Lower lobe of right lung (tissue), 2 donors: ENCODE data around the gene EGFL8. TPM values are rescaled to one million over a fixed set of nuclear protein-coding genes. Genes with fewer than 3 reads are reported as not detected.

Source experiments
- ATAC-seq, 2 donors: fragments of 200-7000 bp; cut with Tn5 transposase; one replicate each; pipeline ENCODE4 v1.9.1; 2020 to 2022; ENCODE audit warnings: mild to moderate bottlenecking in 2 of 2, moderate library complexity in 2 of 2
- DNase-seq: peaks from one replicate; pipeline ENCODE4 v3.0.0-alpha.2; 2020
- H3K27ac ChIP-seq: fragments of 200-600 bp; one replicate; pipeline ENCODE4 v1.8.0; 2022
- H3K27me3 ChIP-seq: fragments of 200-600 bp; one replicate; pipeline ENCODE4 v1.8.0; 2022; ENCODE audit warnings: low read depth
- H3K36me3 ChIP-seq: fragments of 200-600 bp; one replicate; pipeline ENCODE4 v1.8.0; 2022; ENCODE audit warnings: mild to moderate bottlenecking
- H3K4me1 ChIP-seq: fragments of 200-600 bp; one replicate; pipeline ENCODE4 v1.8.0; 2022
- H3K4me3 ChIP-seq: fragments of 200-600 bp; one replicate; pipeline ENCODE4 v1.8.0; 2022; ENCODE audit warnings: mild to moderate bottlenecking
- H3K9me3 ChIP-seq: fragments of 200-600 bp; one replicate; pipeline ENCODE4 v1.8.0; 2022
- intact Hi-C: fragments of 100-400 bp; cut with DNase I; formaldehyde crosslinking; loops from one replicate; pipeline ENCODE4 v1.11.0; 2022
- total RNA-seq: library from RNA; stranded (reverse); fragmentation: NEBNext Ultra II Directional; extraction: Animal tissue kit (Norgen Biotek cat#: 25700); gene quantifications from one replicate; pipeline ENCODE4 v1.2.1, GENCODE V29; 2021
- TF ChIP-seq, protein P1 (sequence below): fragments of 200-600 bp; IDR thresholded peaks from one replicate; pipeline ENCODE4 v1.8.0; 2022; ENCODE audit warnings: antibody characterized with exemption, mild to moderate bottlenecking
- donor health status: DM: no; HTN: yes; CAD: no; lungs with severe emphysema.

The EGFL8 gene
- total RNA-seq, 1 donor from 2014 or later = 13.4 TPM

DNA sequence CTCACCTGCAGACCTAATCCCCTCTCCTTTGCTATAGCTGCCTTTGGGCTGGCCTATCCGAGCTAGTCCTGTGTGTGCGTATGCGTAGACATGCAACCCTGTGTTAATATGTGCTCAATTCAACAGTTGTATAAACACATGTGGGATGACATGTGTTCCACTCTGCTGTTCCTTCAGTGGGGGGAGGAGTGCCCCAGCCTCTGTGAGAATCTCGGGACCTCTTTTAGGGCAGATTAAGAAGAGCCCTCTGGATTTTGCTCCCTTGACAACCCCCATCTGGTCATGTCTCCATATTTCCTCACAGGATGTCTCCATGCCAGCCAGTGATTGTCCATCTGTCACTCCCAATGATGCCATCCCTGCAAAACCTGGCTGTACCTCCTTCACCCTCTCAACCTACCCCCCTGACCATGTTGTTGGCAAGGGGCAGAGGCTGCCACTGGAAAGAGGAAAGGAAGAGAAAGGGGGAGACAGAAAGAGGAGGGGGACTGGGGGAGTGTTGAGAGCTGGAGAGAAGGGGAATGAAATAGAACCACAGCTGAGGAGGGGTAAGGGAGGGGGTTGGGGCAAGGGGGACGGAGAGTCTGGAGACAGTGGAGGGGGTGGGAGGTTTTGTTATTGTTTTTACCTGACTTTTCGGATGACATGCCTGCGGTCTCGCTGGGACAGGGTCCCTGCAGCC is 13.1 kb upstream of the EGFL8 start:
- intact Hi-C loops = no loop called here
- Histone ChIP-seq H3K36me3 (peaks cover 3% of the 10 kb centered on the region), H3K4me1 (peaks cover 27% of the 10 kb centered on the region), H3K9me3 (no peaks in the 10 kb centered on the region), H3K27ac (no peak overlapping the region), H3K4me3 (peak overlapping the region; percentile 77), H3K27me3 (peaks cover 46% of the 10 kb centered on the region)
- DNase-seq (no peak), ATAC-seq (no peak)
- TF ChIP-seq, protein P1, sequence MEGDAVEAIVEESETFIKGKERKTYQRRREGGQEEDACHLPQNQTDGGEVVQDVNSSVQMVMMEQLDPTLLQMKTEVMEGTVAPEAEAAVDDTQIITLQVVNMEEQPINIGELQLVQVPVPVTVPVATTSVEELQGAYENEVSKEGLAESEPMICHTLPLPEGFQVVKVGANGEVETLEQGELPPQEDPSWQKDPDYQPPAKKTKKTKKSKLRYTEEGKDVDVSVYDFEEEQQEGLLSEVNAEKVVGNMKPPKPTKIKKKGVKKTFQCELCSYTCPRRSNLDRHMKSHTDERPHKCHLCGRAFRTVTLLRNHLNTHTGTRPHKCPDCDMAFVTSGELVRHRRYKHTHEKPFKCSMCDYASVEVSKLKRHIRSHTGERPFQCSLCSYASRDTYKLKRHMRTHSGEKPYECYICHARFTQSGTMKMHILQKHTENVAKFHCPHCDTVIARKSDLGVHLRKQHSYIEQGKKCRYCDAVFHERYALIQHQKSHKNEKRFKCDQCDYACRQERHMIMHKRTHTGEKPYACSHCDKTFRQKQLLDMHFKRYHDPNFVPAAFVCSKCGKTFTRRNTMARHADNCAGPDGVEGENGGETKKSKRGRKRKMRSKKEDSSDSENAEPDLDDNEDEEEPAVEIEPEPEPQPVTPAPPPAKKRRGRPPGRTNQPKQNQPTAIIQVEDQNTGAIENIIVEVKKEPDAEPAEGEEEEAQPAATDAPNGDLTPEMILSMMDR = no peak

DNA sequence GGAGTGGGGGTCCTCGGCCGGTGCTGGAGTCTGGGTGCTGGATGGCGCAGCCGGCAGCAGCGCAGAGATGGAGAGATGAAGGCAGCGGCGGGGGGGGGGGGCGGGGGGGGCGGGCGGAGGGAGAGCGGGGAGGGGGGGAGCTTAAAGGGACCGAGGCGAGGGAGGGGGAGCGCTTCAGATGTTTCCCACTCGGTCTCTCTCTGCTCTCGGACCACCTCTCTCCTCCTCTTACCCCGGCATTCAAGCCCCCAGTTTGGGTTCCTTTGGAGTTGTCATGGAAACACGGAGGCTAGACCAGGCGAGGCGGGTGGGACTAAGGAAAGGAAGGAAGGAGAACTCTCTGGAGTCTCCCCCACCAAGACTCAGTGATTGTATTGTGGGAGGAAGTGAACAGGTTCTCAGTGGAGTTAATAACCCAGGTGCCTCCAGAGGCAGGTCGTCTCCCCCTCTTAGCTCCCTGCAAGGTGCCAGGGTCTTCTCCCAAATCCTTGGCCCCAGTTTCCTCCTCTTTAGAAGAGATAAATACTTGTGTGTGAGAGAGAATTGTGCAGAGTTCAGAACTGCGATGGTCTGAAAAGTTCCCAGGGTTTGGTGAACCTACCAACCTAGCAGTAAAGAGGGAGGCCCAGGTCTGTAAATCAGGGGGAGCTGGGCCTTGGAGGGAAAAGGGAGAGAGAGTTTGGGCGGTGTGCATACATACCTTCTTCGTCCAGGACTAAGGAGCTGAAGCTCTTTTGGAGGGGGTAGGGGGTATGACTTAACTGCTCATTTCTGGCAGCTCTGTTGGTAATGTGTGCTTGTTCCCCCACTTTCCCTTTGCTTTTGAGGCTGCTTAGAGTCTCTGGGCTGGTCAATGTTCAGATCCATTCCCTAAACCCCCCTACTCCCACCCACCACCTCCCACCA is 12.3 kb upstream of the EGFL8 start, which contains the start of gene PRRT1:
Gene PRRT1, minus strand, starts transcription at position 77 of the 906 bp plus-strand sequence. CDS start 112 bp downstream, outside the sequence.
- Histone ChIP-seq H3K27ac (peak within 1 kb of the TSS; percentile 21), H3K9me3 (no peaks in the 10 kb centered on the region), H3K36me3 (peaks cover 11% of the 10 kb centered on the region), H3K27me3 (peaks cover 47% of the 10 kb centered on the region), H3K4me3 (peak within 1 kb of the TSS; percentile 77), H3K4me1 (peaks cover 27% of the 10 kb centered on the region)
- intact Hi-C loops = no loop called here
- ATAC-seq (no peak), DNase-seq (no peak)
- TF ChIP-seq, protein P1 = no peak

GRCh38 chr6:32152769-32153563 is 11.4 kb upstream of the EGFL8 start:
- no peaks in the 10 kb centered on the region for H3K9me3 ChIP-seq
- H3K27me3 ChIP-seq = peaks cover 39% of the 10 kb centered on the region
- peak; percentile 68 for DNase-seq
- peak overlapping the region; percentile 77 for H3K4me3 ChIP-seq
- intact Hi-C loops = no loop called here
- ATAC-seq = no peak
- H3K27ac ChIP-seq = peak overlapping the region; percentile 84
- peaks cover 18% of the 10 kb centered on the region for H3K36me3 ChIP-seq
- TF ChIP-seq, protein P1 = no peak
- H3K4me1 ChIP-seq = peaks cover 27% of the 10 kb centered on the region

GRCh38 chr6:32153564-32154513 is 10.6 kb upstream of the EGFL8 start, which contains the start of gene PPT2:
Gene PPT2 (plus strand): TSS chr6:32154141. CDS start chr6:32154595, 454 bp downstream.
- peaks cover 27% of the 10 kb centered on the region for H3K36me3 ChIP-seq
- no peaks in the 10 kb centered on the region for H3K9me3 ChIP-seq
- peak within 1 kb of the TSS; percentile 84 for H3K27ac ChIP-seq
- H3K4me1 ChIP-seq = peaks cover 27% of the 10 kb centered on the region
- peak; percentile 72 to 79 for ATAC-seq
- peaks cover 33% of the 10 kb centered on the region for H3K27me3 ChIP-seq
- DNase-seq = peak; percentile 81
- TF ChIP-seq, protein P1 = peak; percentile 21
- intact Hi-C loops = no loop called here
- peak within 1 kb of the TSS; percentile 77 for H3K4me3 ChIP-seq
